T-cell (primary cell): ENCODE results near the gene ANKRD33B. TPM values are rescaled to one million over a fixed set of nuclear protein-coding genes. Genes with fewer than 3 reads are reported as not detected.

Experiments used
- ATAC-seq, 4 experiments: fragments of 200-7000 bp in 3 of 4; fragments of 150-1000 bp in 1 of 4; cut with Tn5 transposase; replicated peaks in 1 of 4; 1 replicate in 3 of 4; 2 replicates in 1 of 4; pipeline ENCODE4 v1.10.0; 2021; ENCODE audit warnings: moderate library complexity in 3 of 4, mild to moderate bottlenecking in 2 of 4, moderate number of reproducible peaks in 1 of 4
- CTCF ChIA-PET, 2 donors: fragments of 300-600 bp; sonication (Branson Sonifier 250); formaldehyde crosslinking; loops; one replicate each; lab custom pipeline; 2022; ENCODE audit warnings: antibody characterized with exemption in 2 of 2; lab: Charles Lee
- POLR2A ChIA-PET, 2 donors: fragments of 300-600 bp; sonication (Branson Sonifier 250); formaldehyde crosslinking; loops; one replicate each; lab custom pipeline; 2022; ENCODE audit warnings: antibody characterized with exemption in 2 of 2; lab: Charles Lee
- DNase-seq, 35 experiments: peaks; one replicate each; pipeline versions ENCODE4 v3.0.0 to v3.0.0-alpha.2; 2013 to 2023
- H3K27ac ChIP-seq: one replicate; pipeline ENCODE4 v1.5.1; 2013; ENCODE audit warnings: low read length
- H3K27me3 ChIP-seq, 2 experiments: replicated peaks in 1 of 2; 1 replicate in 1 of 2; 2 replicates in 1 of 2; pipeline versions ENCODE4 v1.6.1 to v1.7.0; 2013; ENCODE audit warnings: low read length in 1 of 2, mixed read lengths in 1 of 2; ENCODE audit not compliant: control insufficient read depth in 2 of 2, insufficient read depth in 2 of 2; ENCODE audit errors: extremely low read depth in 1 of 2
- H3K36me3 ChIP-seq, 2 donors: 1 replicate in 1 of 2; 2 replicates in 1 of 2; pipeline versions ENCODE4 v1.6.1 to v1.7.0; 2013; ENCODE audit warnings: low read length in 1 of 2; ENCODE audit not compliant: control insufficient read depth in 2 of 2, insufficient read depth in 1 of 2; ENCODE audit errors: extremely low read depth in 1 of 2
- H3K4me1 ChIP-seq, 2 experiments: 1 replicate in 1 of 2; 2 replicates in 1 of 2; pipeline versions ENCODE4 v1.6.1 to v1.7.0; 2013; ENCODE audit warnings: low read length in 2 of 2, mixed read lengths in 1 of 2; ENCODE audit not compliant: insufficient read depth in 2 of 2, control insufficient read depth in 1 of 2; ENCODE audit errors: extremely low read depth in 1 of 2
- H3K4me3 ChIP-seq, 2 donors: 1 replicate in 1 of 2; 2 replicates in 1 of 2; pipeline versions ENCODE4 v1.5.1 to v1.7.0; 2013; ENCODE audit warnings: mild to moderate bottlenecking in 2 of 2, low read length in 1 of 2, moderate library complexity in 1 of 2; ENCODE audit not compliant: control insufficient read depth in 1 of 2; ENCODE audit errors: extremely low read depth in 1 of 2
- H3K9me3 ChIP-seq: 2 replicates; pipeline ENCODE4 v1.7.0; 2013
- H3K27ac Mint-ChIP-seq, 2 donors: one replicate each; pipeline ENCODE4 v1.8.0; 2020 to 2021; ENCODE audit warnings: mild to moderate bottlenecking in 2 of 2, mixed read lengths in 2 of 2
- H3K27me3 Mint-ChIP-seq, 2 donors: one replicate each; pipeline ENCODE4 v1.8.0; 2021 to 2022; ENCODE audit warnings: mixed read lengths in 2 of 2
- H3K36me3 Mint-ChIP-seq: one replicate; pipeline ENCODE4 v1.8.0; 2021; ENCODE audit warnings: mixed read lengths
- H3K4me1 Mint-ChIP-seq, 3 donors: one replicate each; pipeline ENCODE4 v1.8.0; 2020 to 2022; ENCODE audit warnings: mixed read lengths in 3 of 3, mild to moderate bottlenecking in 1 of 3
- H3K4me3 Mint-ChIP-seq, 3 donors: one replicate each; pipeline ENCODE4 v1.8.0; 2020 to 2022; ENCODE audit warnings: mild to moderate bottlenecking in 3 of 3, mixed read lengths in 3 of 3, moderate library complexity in 3 of 3
- H3K9me3 Mint-ChIP-seq, 3 donors: one replicate each; pipeline ENCODE4 v1.8.0; 2020 to 2022; ENCODE audit warnings: mixed read lengths in 3 of 3
- WGBS: methylation state at CpG from one replicate; pipeline ENCODE4 v1.1.5; 2013; ENCODE audit warnings: missing lambda C conversion rate; ENCODE audit not compliant: insufficient coverage; 5-methylcytosine and 5-hydroxymethylcytosine counted together
- total RNA-seq, 35 experiments: library from RNA in 6 of 35; stranded (reverse) in 6 of 35; fragments of 120-200 nt in 1 of 35; gene quantifications; one replicate each; pipeline versions ENCODE4 v1.2.1 to v1.2.4 and lab custom pipeline; 2013 to 2026

The ANKRD33B gene
- total RNA-seq, 5 donors from 2014 or later (not counting 1 experiment from before 2014, with no cell fraction given), result 1.0 to 4.1 (median 2.4) TPM

- Mint-ChIP-seq H3K4me3 (no peak overlapping the region), H3K4me1 (peaks cover 0 to 9% (median 0%) of the 10 kb centered on the region in 3 donors), H3K9me3 (peaks cover 0 to 14% (median 0%) of the 10 kb centered on the region in 3 donors), H3K36me3 (peaks cover 4% of the 10 kb centered on the region), H3K27ac (no peak overlapping the region), H3K27me3 (peaks cover 0 to 2% of the 10 kb centered on the region in 2 donors)
- 84% methylated on average over 5 of the region's 7 CpGs for WGBS
- no peak overlapping the region for H3K4me3 ChIP-seq
- H3K27me3 ChIP-seq, result no peaks in the 10 kb centered on the region
- ATAC-seq, result no peak
- DNase-seq, result no peak
- ChIA-PET POLR2A (no interaction called here), CTCF (no interaction called here)
- H3K36me3 ChIP-seq, result no peaks in the 10 kb centered on the region
- no peaks in the 10 kb centered on the region for H3K9me3 ChIP-seq
- H3K27ac ChIP-seq, result no peak overlapping the region
- no peaks in the 10 kb centered on the region for H3K4me1 ChIP-seq
Observed at GRCh38 chr5:10642367-10642766, 78.5 kb downstream of the ANKRD33B start.

GRCh38 chr5:10644192-10644591 is 80.3 kb downstream of the ANKRD33B start:
- H3K36me3 Mint-ChIP-seq, result no peaks in the 10 kb centered on the region
- ATAC-seq, result no peak
- Histone ChIP-seq H3K27ac (no peak overlapping the region), H3K4me1 (no peaks in the 10 kb centered on the region), H3K4me3 (no peak overlapping the region), H3K27me3 (no peaks in the 10 kb centered on the region), H3K9me3 (no peaks in the 10 kb centered on the region), H3K36me3 (no peaks in the 10 kb centered on the region)
- peaks cover 0 to 9% (median 0%) of the 10 kb centered on the region in 3 donors for H3K9me3 Mint-ChIP-seq
- DNase-seq, result no peak
- peaks cover 0 to 9% (median 0%) of the 10 kb centered on the region in 3 donors for H3K4me1 Mint-ChIP-seq
- H3K4me3 Mint-ChIP-seq, result no peak overlapping the region
- ChIA-PET POLR2A (interaction anchor here (0.7 kb wide), 2 partner anchors 31 to 251 kb away, joined by 6 read pairs; no protein-coding TSS in a partner anchor), CTCF (interaction anchor here (0.6 to 0.8 kb wide), 2 partner anchors 17 to 47 kb away, joined by 4 read pairs; no protein-coding TSS in a partner anchor)
- WGBS, result 67% methylated on average over 4 of the region's 9 CpGs
- H3K27ac Mint-ChIP-seq, result no peak overlapping the region
- peaks cover 0 to 2% of the 10 kb centered on the region in 2 donors for H3K27me3 Mint-ChIP-seq

GRCh38 chr5:10645146-10645545 is 81.3 kb downstream of the ANKRD33B start:
- POLR2A ChIA-PET, result interaction anchor here in 1 of 2 donors (0.7 kb wide), 1 partner anchor 19 kb away, joined by 6 read pairs; no protein-coding TSS in a partner anchor
- Histone ChIP-seq H3K27me3 (no peaks in the 10 kb centered on the region), H3K4me3 (no peak overlapping the region), H3K4me1 (no peaks in the 10 kb centered on the region), H3K27ac (no peak overlapping the region), H3K9me3 (no peaks in the 10 kb centered on the region), H3K36me3 (no peaks in the 10 kb centered on the region)
- CTCF ChIA-PET, result no interaction called here
- peaks cover 0 to 6% (median 0%) of the 10 kb centered on the region in 3 donors for H3K9me3 Mint-ChIP-seq
- no peaks in the 10 kb centered on the region for H3K36me3 Mint-ChIP-seq
- no peak overlapping the region for H3K27ac Mint-ChIP-seq
- ATAC-seq (no peak), DNase-seq (no peak)
- peaks cover 0 to 2% of the 10 kb centered on the region in 2 donors for H3K27me3 Mint-ChIP-seq
- peaks cover 0 to 9% (median 0%) of the 10 kb centered on the region in 3 donors for H3K4me1 Mint-ChIP-seq
- WGBS, result 92% methylated on average over 1 of the region's 3 CpGs
- H3K4me3 Mint-ChIP-seq, result no peak overlapping the region

- POLR2A ChIA-PET, result no interaction called here
- Histone ChIP-seq H3K27me3 (no peaks in the 10 kb centered on the region), H3K4me3 (no peak overlapping the region), H3K4me1 (no peaks in the 10 kb centered on the region), H3K9me3 (no peaks in the 10 kb centered on the region), H3K27ac (no peak overlapping the region), H3K36me3 (no peaks in the 10 kb centered on the region)
- no peak for DNase-seq
- no peak overlapping the region for H3K27ac Mint-ChIP-seq
- CTCF ChIA-PET, result no interaction called here
- no peak for ATAC-seq
- peaks cover 0 to 9% (median 0%) of the 10 kb centered on the region in 3 donors for H3K4me1 Mint-ChIP-seq
- WGBS, result 100% methylated on average over 4 of the region's 6 CpGs
- no peak overlapping the region for H3K4me3 Mint-ChIP-seq
- H3K36me3 Mint-ChIP-seq, result peaks cover 4% of the 10 kb centered on the region
- peaks cover 0 to 2% of the 10 kb centered on the region in 2 donors for H3K27me3 Mint-ChIP-seq
- H3K9me3 Mint-ChIP-seq, result peaks cover 0 to under 1% (median 0%) of the 10 kb centered on the region in 3 donors
Observed at GRCh38 chr5:10645671-10646070, 81.8 kb downstream of the ANKRD33B start.

GRCh38 chr5:10647640-10648039 is 83.8 kb downstream of the ANKRD33B start:
- Mint-ChIP-seq H3K27ac (no peak overlapping the region), H3K9me3 (no peaks in the 10 kb centered on the region), H3K36me3 (peaks cover 4% of the 10 kb centered on the region), H3K4me1 (peaks cover 0 to 9% (median 0%) of the 10 kb centered on the region in 3 donors), H3K4me3 (no peak overlapping the region), H3K27me3 (peaks cover 0 to 2% of the 10 kb centered on the region in 2 donors)
- no peak overlapping the region for H3K4me3 ChIP-seq
- 81% methylated on average over 5 of the region's 5 CpGs for WGBS
- ChIA-PET POLR2A (no interaction called here), CTCF (no interaction called here)
- ATAC-seq (no peak), DNase-seq (no peak)
- H3K4me1 ChIP-seq, result no peaks in the 10 kb centered on the region
- no peaks in the 10 kb centered on the region for H3K27me3 ChIP-seq
- no peaks in the 10 kb centered on the region for H3K9me3 ChIP-seq
- no peaks in the 10 kb centered on the region for H3K36me3 ChIP-seq
- no peak overlapping the region for H3K27ac ChIP-seq

GRCh38 chr5:10648806-10649665 is 85.2 kb downstream of the ANKRD33B start:
- POLR2A ChIA-PET, result no interaction called here
- no peak for ATAC-seq
- H3K36me3 Mint-ChIP-seq, result peaks cover 4% of the 10 kb centered on the region
- H3K9me3 Mint-ChIP-seq, result no peaks in the 10 kb centered on the region
- no peak for DNase-seq
- Histone ChIP-seq H3K36me3 (no peaks in the 10 kb centered on the region), H3K27me3 (no peaks in the 10 kb centered on the region), H3K27ac (no peak overlapping the region), H3K9me3 (no peaks in the 10 kb centered on the region), H3K4me3 (no peak overlapping the region), H3K4me1 (no peaks in the 10 kb centered on the region)
- no peak overlapping the region for H3K27ac Mint-ChIP-seq
- peaks cover 0 to 2% of the 10 kb centered on the region in 2 donors for H3K27me3 Mint-ChIP-seq
- CTCF ChIA-PET, result no interaction called here
- 98% methylated on average over 51 of the region's 60 CpGs for WGBS
- H3K4me1 Mint-ChIP-seq, result peaks cover 0 to 9% (median 0%) of the 10 kb centered on the region in 3 donors
- no peak overlapping the region for H3K4me3 Mint-ChIP-seq
